WTC11 (cell line): ENCODE measurements around the gene PRRG2. TPM values are rescaled to one million over a fixed set of nuclear protein-coding genes. Genes with fewer than 3 reads are reported as not detected.
A peak's percentile ranks its signal among the peaks of the same experiment; 100 is the strongest.

Experiments used
- ATAC-seq: fragments of 200-7000 bp; cut with Tn5 transposase; 2 replicates; pipeline ENCODE4 v1.10.0; 2021; ENCODE audit warnings: mild to moderate bottlenecking, moderate library complexity
- CTCF ChIA-PET: fragments of 300-600 bp; sonication (Branson Sonifier 250); formaldehyde crosslinking; loops from one replicate; lab custom pipeline; 2021; ENCODE audit warnings: antibody characterized with exemption; lab: Charles Lee
- POLR2A ChIA-PET: fragments of 350-600 bp; sonication (Branson Sonifier 250); formaldehyde crosslinking; loops from one replicate; lab custom pipeline; 2021; ENCODE audit warnings: antibody characterized with exemption; lab: Charles Lee
- DNase-seq: peaks from one replicate; pipeline ENCODE4 v3.0.0; 2021; ENCODE audit warnings: low spot score
- H3K27ac Mint-ChIP-seq: 2 replicates; pipeline ENCODE4 v1.8.0; 2021; ENCODE audit warnings: mixed read lengths
- H3K27me3 Mint-ChIP-seq: 2 replicates; pipeline ENCODE4 v1.8.0; 2021; ENCODE audit warnings: low read depth, mild to moderate bottlenecking, moderate library complexity, mixed read lengths
- H3K36me3 Mint-ChIP-seq: 2 replicates; pipeline ENCODE4 v1.8.0; 2021; ENCODE audit warnings: mixed read lengths
- H3K4me1 Mint-ChIP-seq: 2 replicates; pipeline ENCODE4 v1.8.0; 2022; ENCODE audit warnings: mixed read lengths
- H3K4me3 Mint-ChIP-seq: 2 replicates; pipeline ENCODE4 v1.8.0; 2021; ENCODE audit warnings: mild to moderate bottlenecking, moderate library complexity, mixed read lengths
- H3K9me3 Mint-ChIP-seq: 2 replicates; pipeline ENCODE4 v1.8.0; 2021; ENCODE audit warnings: mixed read lengths
- ESRRA ChIP-seq: sonication (generic); formaldehyde crosslinking; IDR thresholded peaks from 2 replicates; pipeline ENCODE4 v1.8.1; 2022; ENCODE audit warnings: mild to moderate bottlenecking, missing genetic modification reagents, borderline replicate concordance
- GRHL2 ChIP-seq: fragments of 250-450 bp; sonication (Bioruptor Pico); IDR thresholded peaks from 2 replicates; pipeline ENCODE4 v1.8.0; 2022; ENCODE audit warnings: mild to moderate bottlenecking, moderate library complexity; ENCODE audit not compliant: insufficient replicate concordance, severe bottlenecking
- IRF2 ChIP-seq: sonication (generic); formaldehyde crosslinking; IDR thresholded peaks from 2 replicates; pipeline ENCODE4 v1.8.0; 2022; ENCODE audit warnings: low read depth, missing genetic modification reagents, borderline replicate concordance
- MXD4 ChIP-seq: fragments of 250-450 bp; sonication (Bioruptor Pico); IDR thresholded peaks from 2 replicates; pipeline ENCODE4 v1.8.0; 2021; ENCODE audit warnings: mild to moderate bottlenecking, moderate library complexity, borderline replicate concordance
- NR1H2 ChIP-seq: sonication (generic); formaldehyde crosslinking; IDR thresholded peaks from 2 replicates; pipeline ENCODE4 v1.9.0; 2021; ENCODE audit warnings: mild to moderate bottlenecking, moderate library complexity, missing genetic modification reagents
- NR2C2 ChIP-seq: sonication (generic); formaldehyde crosslinking; IDR thresholded peaks from 2 replicates; pipeline ENCODE4 v1.8.0; 2022; ENCODE audit warnings: mild to moderate bottlenecking, missing genetic modification reagents
- TEAD1 ChIP-seq: sonication (generic); formaldehyde crosslinking; IDR thresholded peaks from 2 replicates; pipeline ENCODE4 v1.8.0; 2022; ENCODE audit warnings: mild to moderate bottlenecking, missing genetic modification reagents
- ZBTB21 ChIP-seq: sonication (generic); formaldehyde crosslinking; IDR thresholded peaks from 2 replicates; pipeline ENCODE4 v1.8.1; 2023; ENCODE audit warnings: mild to moderate bottlenecking, missing genetic modification reagents, borderline replicate concordance
- ZNF317 ChIP-seq: sonication (generic); formaldehyde crosslinking; IDR thresholded peaks from 2 replicates; pipeline ENCODE4 v1.8.1; 2023; ENCODE audit warnings: low read depth, mild to moderate bottlenecking, moderate library complexity, missing genetic modification reagents, borderline replicate concordance
- total RNA-seq: library from RNA; stranded (reverse); gene quantifications from 3 replicates; pipeline ENCODE4 v1.2.3, GENCODE V29; 2021
- TF ChIP-seq, protein P1 (sequence below): sonication (generic); formaldehyde crosslinking; IDR thresholded peaks from 2 replicates; pipeline ENCODE4 v1.8.1; 2023; ENCODE audit warnings: mild to moderate bottlenecking, missing genetic modification reagents, moderate library complexity
- TF ChIP-seq, protein P2 (sequence below): sonication (generic); formaldehyde crosslinking; IDR thresholded peaks from 2 replicates; pipeline ENCODE4 v1.8.0; 2022; ENCODE audit warnings: missing genetic modification reagents
- TF ChIP-seq, protein P3 (sequence below): sonication (generic); formaldehyde crosslinking; IDR thresholded peaks from 2 replicates; pipeline ENCODE4 v1.8.1; 2023; ENCODE audit warnings: mild to moderate bottlenecking, missing genetic modification reagents
- TF ChIP-seq, protein P4 (sequence below): fragments of 250-450 bp; sonication (Bioruptor Pico); IDR thresholded peaks from 2 replicates; pipeline ENCODE4 v2.1.2; 2022; ENCODE audit warnings: mild to moderate bottlenecking, moderate library complexity
- TF ChIP-seq, protein P5 (sequence below): sonication (generic); formaldehyde crosslinking; IDR thresholded peaks from 2 replicates; pipeline ENCODE4 v1.8.1; 2022; ENCODE audit warnings: low read depth, mild to moderate bottlenecking, moderate library complexity, missing genetic modification reagents, borderline replicate concordance
- TF ChIP-seq, protein P6 (sequence below): fragments of 200-600 bp; IDR thresholded peaks from 2 replicates; pipeline ENCODE4 v1.8.0; 2022; ENCODE audit warnings: antibody characterized with exemption
- TF ChIP-seq, protein P7 (sequence below): fragments of 250-450 bp; sonication (Bioruptor Pico); IDR thresholded peaks from 2 replicates; pipeline ENCODE4 v1.9.0; 2021; ENCODE audit warnings: mild to moderate bottlenecking
- TF ChIP-seq, protein P8 (sequence below): fragments of 250-450 bp; sonication (Bioruptor Pico); IDR thresholded peaks from 2 replicates; pipeline ENCODE4 v1.9.0; 2021; ENCODE audit warnings: moderate library complexity, mild to moderate bottlenecking, inconsistent platforms, borderline replicate concordance

The PRRG2 gene
- total RNA-seq, 1 experiment from 2014 or later, result 5.9 TPM

DNA sequence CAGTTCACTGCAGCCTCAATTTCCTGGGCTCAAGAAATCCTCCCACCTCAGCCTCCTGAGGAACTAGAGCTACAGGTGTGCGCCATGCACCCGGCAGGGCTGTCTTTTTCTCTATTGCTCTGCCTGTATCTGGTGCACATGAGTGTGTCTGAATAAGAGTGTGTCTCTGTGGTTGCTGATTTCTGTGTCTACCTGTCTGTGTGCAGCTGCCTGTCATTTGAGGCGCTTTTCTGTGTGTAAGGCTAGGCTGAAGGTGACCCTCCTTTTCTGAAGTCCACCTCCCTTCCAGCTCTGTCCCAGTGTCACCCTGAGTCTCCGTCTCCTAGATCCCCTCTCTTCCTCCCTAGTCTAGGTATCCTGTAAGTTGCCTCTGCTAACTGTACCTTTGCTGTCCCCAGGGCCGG lies 8.4 kb downstream of the PRRG2 start (continued):
- TF ChIP-seq, protein P1, sequence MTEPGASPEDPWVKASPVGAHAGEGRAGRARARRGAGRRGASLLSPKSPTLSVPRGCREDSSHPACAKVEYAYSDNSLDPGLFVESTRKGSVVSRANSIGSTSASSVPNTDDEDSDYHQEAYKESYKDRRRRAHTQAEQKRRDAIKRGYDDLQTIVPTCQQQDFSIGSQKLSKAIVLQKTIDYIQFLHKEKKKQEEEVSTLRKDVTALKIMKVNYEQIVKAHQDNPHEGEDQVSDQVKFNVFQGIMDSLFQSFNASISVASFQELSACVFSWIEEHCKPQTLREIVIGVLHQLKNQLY (CRISPR knock-in tag), result no peak
- TF ChIP-seq NR2C2 (CRISPR knock-in tag), result no peak
- no peak for TF ChIP-seq TEAD1 (CRISPR knock-in tag)
- TF ChIP-seq, protein P2, sequence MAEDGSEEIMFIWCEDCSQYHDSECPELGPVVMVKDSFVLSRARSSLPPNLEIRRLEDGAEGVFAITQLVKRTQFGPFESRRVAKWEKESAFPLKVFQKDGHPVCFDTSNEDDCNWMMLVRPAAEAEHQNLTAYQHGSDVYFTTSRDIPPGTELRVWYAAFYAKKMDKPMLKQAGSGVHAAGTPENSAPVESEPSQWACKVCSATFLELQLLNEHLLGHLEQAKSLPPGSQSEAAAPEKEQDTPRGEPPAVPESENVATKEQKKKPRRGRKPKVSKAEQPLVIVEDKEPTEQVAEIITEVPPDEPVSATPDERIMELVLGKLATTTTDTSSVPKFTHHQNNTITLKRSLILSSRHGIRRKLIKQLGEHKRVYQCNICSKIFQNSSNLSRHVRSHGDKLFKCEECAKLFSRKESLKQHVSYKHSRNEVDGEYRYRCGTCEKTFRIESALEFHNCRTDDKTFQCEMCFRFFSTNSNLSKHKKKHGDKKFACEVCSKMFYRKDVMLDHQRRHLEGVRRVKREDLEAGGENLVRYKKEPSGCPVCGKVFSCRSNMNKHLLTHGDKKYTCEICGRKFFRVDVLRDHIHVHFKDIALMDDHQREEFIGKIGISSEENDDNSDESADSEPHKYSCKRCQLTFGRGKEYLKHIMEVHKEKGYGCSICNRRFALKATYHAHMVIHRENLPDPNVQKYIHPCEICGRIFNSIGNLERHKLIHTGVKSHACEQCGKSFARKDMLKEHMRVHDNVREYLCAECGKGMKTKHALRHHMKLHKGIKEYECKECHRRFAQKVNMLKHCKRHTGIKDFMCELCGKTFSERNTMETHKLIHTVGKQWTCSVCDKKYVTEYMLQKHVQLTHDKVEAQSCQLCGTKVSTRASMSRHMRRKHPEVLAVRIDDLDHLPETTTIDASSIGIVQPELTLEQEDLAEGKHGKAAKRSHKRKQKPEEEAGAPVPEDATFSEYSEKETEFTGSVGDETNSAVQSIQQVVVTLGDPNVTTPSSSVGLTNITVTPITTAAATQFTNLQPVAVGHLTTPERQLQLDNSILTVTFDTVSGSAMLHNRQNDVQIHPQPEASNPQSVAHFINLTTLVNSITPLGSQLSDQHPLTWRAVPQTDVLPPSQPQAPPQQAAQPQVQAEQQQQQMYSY (CRISPR knock-in tag), result no peak
- no peak for TF ChIP-seq GRHL2
- TF ChIP-seq, all 79 proteins: peak for 0

DNA sequence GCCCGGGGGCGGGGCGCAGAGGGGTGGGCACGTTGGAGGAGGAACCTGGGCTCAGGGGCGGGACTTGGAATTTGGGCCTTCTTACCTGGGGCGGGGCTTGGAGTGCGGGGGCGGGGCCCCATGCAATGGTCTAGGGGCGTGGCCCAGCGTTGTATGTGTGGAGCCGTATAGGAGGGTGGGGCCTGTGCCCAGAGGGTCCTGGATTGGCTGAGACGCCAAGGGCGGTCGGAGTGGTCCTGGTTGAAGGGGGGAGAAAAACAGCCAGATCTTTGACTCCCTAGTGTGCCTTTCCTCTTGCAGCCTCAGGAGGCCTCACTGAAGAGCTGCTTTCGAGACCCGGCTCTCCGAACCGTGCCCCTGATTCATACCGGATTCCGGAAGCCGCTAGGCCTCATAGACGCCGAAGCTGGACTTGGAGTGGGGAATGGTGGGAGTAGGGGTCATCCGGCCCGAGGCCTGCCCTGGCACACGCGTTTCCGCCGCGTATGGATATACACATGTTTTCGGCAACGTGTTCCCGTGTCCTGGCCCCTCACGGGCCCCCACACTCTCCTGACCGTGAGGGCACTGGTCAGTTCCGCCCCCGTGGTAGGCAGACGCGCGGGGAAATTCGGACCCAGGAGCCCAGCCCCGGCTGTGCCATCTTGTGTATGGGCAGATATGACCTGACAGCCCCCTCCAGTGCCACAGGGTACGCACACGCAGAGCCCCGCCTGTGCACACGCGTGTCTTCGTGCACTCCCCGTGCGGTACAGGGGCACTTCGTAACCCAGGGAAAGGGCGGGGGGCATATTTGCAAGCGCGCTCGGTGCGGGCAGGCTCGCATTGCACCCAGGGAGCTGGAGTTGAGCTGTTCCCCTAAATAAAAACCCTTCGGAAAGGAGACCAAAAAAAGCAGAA lies 9.2 kb downstream of the PRRG2 start:
- Mint-ChIP-seq H3K4me1 (peaks cover 12% of the 10 kb centered on the region), H3K27ac (peak overlapping the region; percentile 92), H3K4me3 (peak overlapping the region; percentile 95), H3K27me3 (no peaks in the 10 kb centered on the region), H3K9me3 (no peaks in the 10 kb centered on the region), H3K36me3 (peaks cover 13% of the 10 kb centered on the region)
- POLR2A ChIA-PET, result interaction anchor here (0.6 to 1.6 kb wide), 8 partner anchors 9 to 176 kb away, joined by 3 to 6 read pairs (median 4); partner anchors contain the start of genes AP2A1, NOSIP, PRRG2 and RPS11
- peak; percentile 84 for ATAC-seq
- peak; percentile 99 for DNase-seq
- CTCF ChIA-PET, result interaction anchor here (0.6 to 4.0 kb wide), 9 partner anchors 17 to 463 kb away, joined by 3 to 21 read pairs (median 4); partner anchors contain the start of genes FLT3LG and PRMT1
- TF ChIP-seq NR1H2 (no peak), ZNF317 (CRISPR knock-in tag) (0 out of 2 replicates have a peak, but pooled peaks have one; percentile 19), ZBTB21 (CRISPR knock-in tag) (no peak), IRF2 (CRISPR knock-in tag) (no peak), MXD4 (CRISPR knock-in tag) (no peak), ESRRA (no peak)
- TF ChIP-seq, protein P3, sequence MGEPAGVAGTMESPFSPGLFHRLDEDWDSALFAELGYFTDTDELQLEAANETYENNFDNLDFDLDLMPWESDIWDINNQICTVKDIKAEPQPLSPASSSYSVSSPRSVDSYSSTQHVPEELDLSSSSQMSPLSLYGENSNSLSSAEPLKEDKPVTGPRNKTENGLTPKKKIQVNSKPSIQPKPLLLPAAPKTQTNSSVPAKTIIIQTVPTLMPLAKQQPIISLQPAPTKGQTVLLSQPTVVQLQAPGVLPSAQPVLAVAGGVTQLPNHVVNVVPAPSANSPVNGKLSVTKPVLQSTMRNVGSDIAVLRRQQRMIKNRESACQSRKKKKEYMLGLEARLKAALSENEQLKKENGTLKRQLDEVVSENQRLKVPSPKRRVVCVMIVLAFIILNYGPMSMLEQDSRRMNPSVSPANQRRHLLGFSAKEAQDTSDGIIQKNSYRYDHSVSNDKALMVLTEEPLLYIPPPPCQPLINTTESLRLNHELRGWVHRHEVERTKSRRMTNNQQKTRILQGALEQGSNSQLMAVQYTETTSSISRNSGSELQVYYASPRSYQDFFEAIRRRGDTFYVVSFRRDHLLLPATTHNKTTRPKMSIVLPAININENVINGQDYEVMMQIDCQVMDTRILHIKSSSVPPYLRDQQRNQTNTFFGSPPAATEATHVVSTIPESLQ (CRISPR knock-in tag), result no peak
- TF ChIP-seq, protein P4, sequence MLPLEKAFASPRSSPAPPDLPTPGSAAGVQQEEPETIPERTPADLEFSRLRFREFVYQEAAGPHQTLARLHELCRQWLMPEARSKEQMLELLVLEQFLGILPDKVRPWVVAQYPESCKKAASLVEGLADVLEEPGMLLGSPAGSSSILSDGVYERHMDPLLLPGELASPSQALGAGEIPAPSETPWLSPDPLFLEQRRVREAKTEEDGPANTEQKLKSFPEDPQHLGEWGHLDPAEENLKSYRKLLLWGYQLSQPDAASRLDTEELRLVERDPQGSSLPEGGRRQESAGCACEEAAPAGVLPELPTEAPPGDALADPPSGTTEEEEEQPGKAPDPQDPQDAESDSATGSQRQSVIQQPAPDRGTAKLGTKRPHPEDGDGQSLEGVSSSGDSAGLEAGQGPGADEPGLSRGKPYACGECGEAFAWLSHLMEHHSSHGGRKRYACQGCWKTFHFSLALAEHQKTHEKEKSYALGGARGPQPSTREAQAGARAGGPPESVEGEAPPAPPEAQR (CRISPR knock-in tag), result no peak
- TF ChIP-seq, protein P5, sequence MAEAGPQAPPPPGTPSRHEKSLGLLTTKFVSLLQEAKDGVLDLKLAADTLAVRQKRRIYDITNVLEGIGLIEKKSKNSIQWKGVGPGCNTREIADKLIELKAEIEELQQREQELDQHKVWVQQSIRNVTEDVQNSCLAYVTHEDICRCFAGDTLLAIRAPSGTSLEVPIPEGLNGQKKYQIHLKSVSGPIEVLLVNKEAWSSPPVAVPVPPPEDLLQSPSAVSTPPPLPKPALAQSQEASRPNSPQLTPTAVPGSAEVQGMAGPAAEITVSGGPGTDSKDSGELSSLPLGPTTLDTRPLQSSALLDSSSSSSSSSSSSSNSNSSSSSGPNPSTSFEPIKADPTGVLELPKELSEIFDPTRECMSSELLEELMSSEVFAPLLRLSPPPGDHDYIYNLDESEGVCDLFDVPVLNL (CRISPR knock-in tag), result no peak
- TF ChIP-seq, protein P6, sequence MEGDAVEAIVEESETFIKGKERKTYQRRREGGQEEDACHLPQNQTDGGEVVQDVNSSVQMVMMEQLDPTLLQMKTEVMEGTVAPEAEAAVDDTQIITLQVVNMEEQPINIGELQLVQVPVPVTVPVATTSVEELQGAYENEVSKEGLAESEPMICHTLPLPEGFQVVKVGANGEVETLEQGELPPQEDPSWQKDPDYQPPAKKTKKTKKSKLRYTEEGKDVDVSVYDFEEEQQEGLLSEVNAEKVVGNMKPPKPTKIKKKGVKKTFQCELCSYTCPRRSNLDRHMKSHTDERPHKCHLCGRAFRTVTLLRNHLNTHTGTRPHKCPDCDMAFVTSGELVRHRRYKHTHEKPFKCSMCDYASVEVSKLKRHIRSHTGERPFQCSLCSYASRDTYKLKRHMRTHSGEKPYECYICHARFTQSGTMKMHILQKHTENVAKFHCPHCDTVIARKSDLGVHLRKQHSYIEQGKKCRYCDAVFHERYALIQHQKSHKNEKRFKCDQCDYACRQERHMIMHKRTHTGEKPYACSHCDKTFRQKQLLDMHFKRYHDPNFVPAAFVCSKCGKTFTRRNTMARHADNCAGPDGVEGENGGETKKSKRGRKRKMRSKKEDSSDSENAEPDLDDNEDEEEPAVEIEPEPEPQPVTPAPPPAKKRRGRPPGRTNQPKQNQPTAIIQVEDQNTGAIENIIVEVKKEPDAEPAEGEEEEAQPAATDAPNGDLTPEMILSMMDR, result no peak
- TF ChIP-seq, protein P7, sequence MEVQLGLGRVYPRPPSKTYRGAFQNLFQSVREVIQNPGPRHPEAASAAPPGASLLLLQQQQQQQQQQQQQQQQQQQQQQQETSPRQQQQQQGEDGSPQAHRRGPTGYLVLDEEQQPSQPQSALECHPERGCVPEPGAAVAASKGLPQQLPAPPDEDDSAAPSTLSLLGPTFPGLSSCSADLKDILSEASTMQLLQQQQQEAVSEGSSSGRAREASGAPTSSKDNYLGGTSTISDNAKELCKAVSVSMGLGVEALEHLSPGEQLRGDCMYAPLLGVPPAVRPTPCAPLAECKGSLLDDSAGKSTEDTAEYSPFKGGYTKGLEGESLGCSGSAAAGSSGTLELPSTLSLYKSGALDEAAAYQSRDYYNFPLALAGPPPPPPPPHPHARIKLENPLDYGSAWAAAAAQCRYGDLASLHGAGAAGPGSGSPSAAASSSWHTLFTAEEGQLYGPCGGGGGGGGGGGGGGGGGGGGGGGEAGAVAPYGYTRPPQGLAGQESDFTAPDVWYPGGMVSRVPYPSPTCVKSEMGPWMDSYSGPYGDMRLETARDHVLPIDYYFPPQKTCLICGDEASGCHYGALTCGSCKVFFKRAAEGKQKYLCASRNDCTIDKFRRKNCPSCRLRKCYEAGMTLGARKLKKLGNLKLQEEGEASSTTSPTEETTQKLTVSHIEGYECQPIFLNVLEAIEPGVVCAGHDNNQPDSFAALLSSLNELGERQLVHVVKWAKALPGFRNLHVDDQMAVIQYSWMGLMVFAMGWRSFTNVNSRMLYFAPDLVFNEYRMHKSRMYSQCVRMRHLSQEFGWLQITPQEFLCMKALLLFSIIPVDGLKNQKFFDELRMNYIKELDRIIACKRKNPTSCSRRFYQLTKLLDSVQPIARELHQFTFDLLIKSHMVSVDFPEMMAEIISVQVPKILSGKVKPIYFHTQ (CRISPR knock-in tag), result no peak
- TF ChIP-seq, protein P8, sequence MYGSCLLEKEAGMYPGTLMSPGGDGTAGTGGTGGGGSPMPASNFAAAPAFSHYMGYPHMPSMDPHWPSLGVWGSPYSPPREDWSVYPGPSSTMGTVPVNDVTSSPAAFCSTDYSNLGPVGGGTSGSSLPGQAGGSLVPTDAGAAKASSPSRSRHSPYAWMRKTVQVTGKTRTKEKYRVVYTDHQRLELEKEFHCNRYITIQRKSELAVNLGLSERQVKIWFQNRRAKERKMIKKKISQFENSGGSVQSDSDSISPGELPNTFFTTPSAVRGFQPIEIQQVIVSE, result no peak
